Spleen (tissue), 7 donors: ENCODE results near the gene CYP17A1.

Source experiments
- POLR2A ChIP-seq, 3 donors: fragments of 450-650 bp; IDR thresholded peaks; one replicate each; pipeline ENCODE4 v1.5.1; 2017; ENCODE audit warnings: antibody characterized with exemption in 3 of 3, mild to moderate bottlenecking in 1 of 3
- POLR2AphosphoS5 ChIP-seq, 3 donors: sonication (generic); formaldehyde crosslinking; IDR thresholded peaks; one replicate each; pipeline ENCODE4 v1.5.1; 2017; ENCODE audit warnings: antibody characterized with exemption in 3 of 3
- TF ChIP-seq, protein P1 (sequence below), 11 experiments: fragments of 200-600 bp in 7 of 11; fragments of 450-650 bp in 4 of 11; sonication (generic) in 4 of 11; IDR thresholded peaks in 8 of 11; conservative IDR thresholded peaks in 3 of 11; 1 replicate in 7 of 11; 2 replicates in 4 of 11; pipeline versions ENCODE4 v1.4.0 to v1.8.0; 2016 to 2021; ENCODE audit warnings: antibody characterized with exemption in 11 of 11, inconsistent platforms in 4 of 11, mild to moderate bottlenecking in 1 of 11
- donor health status: DM: no; HTN: no; CAD: no; lungs with moderate emphysema.
- donor health status: DM: no; HTN: no; CAD: no.
- donor health status: DM: no; HTN: no; CAD: no.

DNA sequence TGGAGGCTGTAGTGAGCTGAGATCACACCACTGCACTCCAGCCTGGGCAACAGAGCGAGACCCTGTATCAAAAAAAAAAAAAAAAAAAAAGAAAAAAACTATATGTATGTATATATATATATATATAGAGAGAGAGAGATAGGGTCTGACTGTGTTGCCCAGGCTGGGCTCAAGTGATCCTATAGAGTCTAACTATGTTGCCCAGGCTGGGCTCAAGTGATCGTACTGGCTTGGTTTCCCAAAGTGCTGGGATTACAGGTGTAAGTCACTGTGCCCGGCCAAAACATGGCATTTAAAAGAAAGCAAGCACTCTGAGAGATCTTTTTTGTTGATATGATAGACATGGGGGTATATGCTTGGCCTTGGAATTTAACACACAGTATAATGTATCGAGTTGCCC, 20.0 kb downstream of the CYP17A1 start:
- TF ChIP-seq, protein P1, sequence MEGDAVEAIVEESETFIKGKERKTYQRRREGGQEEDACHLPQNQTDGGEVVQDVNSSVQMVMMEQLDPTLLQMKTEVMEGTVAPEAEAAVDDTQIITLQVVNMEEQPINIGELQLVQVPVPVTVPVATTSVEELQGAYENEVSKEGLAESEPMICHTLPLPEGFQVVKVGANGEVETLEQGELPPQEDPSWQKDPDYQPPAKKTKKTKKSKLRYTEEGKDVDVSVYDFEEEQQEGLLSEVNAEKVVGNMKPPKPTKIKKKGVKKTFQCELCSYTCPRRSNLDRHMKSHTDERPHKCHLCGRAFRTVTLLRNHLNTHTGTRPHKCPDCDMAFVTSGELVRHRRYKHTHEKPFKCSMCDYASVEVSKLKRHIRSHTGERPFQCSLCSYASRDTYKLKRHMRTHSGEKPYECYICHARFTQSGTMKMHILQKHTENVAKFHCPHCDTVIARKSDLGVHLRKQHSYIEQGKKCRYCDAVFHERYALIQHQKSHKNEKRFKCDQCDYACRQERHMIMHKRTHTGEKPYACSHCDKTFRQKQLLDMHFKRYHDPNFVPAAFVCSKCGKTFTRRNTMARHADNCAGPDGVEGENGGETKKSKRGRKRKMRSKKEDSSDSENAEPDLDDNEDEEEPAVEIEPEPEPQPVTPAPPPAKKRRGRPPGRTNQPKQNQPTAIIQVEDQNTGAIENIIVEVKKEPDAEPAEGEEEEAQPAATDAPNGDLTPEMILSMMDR (IDR thresholded peaks at IDR 0.05 in 8 of 11, conservative IDR thresholded peaks at IDR 0.05 in 3 of 11), result no peak
- TF ChIP-seq POLR2A (IDR thresholded peaks at IDR 0.05), result no peak
- TF ChIP-seq POLR2AphosphoS5 (IDR thresholded peaks at IDR 0.05), result no peak
